Head of caudate nucleus (tissue), 42 donors: ENCODE measurements around the gene EVI5.
"Not testable (repeated sequence)": the region's sequence is repeated elsewhere in the genome, so short reads cannot be mapped to it uniquely, and the experiment has no call there.

Source experiments
- DNase-seq, 42 donors: peaks; one replicate each; pipeline versions ENCODE4 v3.0.0 to v3.0.0-alpha.2; 2020 to 2021; ENCODE audit warnings: mixed read lengths in 7 of 42
- intact Hi-C: fragments of 100-400 bp; cut with DNase I; formaldehyde crosslinking; loops from one replicate; pipeline ENCODE4 v1.15.0; 2022

Gene EVI5

DNA sequence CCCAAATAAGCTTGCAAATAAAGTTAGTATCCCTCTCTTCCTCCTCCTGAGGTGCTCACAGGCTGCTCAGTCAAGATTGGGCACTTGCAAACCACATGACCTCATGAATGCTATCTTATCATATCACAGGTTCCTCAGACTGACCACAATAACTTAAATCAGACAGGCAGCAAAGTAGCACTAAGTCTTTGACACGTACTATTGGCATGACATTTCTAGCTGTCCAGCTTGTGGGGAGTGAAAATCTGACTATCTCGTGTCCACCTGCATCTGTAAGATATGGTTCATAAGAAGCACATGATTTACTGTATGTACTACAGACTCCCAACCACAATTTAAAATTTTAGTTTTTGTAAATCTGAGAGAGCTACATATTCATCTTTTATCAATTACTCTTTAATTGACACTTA lies 240.1 kb downstream of the EVI5 start:
- intact Hi-C loops: no loop called here
- DNase-seq: no peak

DNA sequence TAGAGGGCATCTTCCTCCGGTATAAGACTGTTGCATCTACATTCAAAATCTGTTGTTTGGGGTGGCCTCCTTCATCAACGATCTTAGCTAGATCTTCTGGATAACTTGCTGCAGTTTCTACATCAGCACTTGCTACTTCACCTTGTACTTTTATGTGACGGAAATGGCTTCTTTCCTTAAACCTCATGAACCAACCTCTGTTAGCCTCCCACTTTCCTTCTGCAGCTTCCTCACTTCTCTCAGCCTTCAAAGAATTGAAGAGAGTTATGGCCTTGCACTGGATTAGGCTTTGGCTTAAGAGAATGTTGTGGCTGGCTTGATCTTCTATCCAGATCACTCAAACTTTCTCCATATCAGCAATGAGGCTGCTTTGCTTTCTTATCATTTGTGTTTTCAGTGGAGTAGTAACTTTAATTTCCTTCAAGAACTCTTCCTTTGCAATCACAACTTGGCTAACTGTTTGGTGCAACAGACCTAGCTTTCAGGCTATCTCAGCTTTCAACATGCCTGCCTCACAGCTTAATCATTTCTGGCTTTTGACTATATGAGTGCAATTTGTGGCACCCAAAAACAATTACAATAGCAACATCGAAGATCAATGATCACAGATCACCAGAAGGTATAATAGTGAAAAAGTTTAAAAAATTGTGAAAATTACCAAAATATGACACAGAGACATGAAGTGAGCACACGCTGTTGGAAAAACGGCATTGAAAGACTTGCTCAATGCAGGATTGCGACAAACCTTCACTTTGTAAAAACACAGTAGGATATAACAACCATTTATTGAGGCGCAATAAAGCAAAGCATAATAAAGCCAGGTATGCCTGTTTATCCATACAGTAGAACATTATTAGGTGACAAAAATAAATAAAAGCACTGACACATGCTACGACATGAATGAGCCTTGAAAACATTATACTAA lies 241.5 kb downstream of the EVI5 start:
- DNase-seq: no peak
- intact Hi-C loops: no loop called here

DNA sequence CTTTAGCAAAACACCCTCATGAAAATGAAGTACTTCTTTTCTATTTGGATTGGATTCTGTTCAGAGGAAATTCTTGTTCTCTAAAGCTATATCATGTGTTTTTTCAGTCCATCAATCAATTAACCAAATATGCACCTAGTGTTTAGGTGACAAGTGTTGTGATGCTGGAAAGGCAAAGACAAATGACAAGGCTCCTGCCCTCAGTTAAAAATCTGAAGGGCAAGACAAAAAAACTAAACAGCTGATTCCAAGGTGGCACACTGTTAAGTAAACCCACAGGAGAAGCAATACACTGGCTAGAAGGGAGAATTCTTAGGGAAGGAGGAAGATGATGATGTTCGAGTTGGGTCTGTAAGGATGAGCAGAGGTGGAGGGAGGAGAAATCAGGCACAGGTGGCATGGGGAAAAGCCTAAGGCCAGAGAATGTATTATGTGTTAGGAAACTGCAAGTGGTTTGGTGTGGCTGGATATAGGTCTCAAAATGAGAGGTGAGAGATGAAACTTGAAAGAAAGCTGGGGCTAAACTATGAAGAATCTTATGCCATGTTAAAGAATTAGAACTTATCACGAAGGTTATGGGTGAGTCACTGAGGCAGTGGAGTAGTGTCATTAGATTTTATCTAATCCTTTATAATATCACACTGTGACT lies 246.4 kb downstream of the EVI5 start:
- intact Hi-C loops: no loop called here
- DNase-seq: no peak

DNA sequence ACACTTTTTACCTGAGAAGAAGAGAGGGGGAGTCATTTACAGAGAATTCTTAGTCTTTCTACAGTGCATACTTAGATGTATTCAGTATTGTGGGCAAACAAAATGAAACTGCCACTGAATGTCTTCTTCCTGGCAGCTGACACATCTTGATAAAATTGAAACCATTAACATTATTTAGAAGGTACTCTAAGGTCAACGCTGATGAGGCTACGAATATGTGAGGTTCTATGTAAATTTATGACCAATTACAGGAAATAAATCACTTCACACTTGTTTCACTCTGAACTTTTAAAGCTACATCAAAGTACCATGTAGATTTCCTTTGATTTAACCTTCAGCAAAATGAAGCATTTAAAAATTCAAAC lies 246.9 kb downstream of the EVI5 start:
- intact Hi-C loops: no loop called here
- DNase-seq: no peak

DNA sequence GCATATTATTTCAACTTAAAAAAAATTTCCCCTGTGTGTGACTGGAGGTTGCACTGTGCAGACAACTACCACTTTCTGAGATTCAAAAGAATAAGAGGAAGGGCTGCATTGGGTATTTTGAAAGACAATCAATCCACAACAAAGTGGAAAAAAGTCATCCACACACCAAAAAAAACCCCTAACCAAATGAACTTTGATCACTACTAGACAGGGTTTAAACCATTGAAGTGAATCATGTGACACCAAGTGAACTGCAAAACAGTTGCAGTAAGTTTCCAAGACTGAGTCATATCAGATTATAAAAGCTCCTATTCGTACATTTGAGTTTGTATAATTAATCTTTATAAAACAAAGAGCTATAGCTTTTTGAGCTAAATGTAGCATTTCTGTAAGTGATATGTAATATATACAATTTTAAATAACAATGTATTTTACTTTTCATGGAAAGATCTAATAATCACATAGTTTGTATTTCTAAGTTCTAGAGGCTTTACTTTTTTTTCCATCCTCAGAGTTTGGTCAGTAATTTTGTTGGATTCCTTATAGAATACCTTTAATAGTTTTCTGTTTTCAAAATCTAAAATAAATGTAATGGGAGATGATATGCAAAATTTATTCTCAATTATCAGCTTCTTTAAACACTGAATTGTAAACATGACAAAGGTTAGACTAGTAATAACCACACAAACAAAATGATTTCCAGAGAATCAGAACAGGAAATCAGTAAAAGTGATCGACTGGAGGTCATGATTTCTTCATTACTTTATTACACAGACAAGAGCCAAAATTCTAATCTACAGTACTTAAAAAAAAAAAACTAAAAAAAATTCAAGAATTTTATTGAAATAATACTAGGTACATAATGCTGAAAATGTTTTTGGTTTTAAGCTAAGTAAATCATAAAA lies 247.7 kb downstream of the EVI5 start:
- DNase-seq: no peak
- intact Hi-C loops: no loop called here

DNA sequence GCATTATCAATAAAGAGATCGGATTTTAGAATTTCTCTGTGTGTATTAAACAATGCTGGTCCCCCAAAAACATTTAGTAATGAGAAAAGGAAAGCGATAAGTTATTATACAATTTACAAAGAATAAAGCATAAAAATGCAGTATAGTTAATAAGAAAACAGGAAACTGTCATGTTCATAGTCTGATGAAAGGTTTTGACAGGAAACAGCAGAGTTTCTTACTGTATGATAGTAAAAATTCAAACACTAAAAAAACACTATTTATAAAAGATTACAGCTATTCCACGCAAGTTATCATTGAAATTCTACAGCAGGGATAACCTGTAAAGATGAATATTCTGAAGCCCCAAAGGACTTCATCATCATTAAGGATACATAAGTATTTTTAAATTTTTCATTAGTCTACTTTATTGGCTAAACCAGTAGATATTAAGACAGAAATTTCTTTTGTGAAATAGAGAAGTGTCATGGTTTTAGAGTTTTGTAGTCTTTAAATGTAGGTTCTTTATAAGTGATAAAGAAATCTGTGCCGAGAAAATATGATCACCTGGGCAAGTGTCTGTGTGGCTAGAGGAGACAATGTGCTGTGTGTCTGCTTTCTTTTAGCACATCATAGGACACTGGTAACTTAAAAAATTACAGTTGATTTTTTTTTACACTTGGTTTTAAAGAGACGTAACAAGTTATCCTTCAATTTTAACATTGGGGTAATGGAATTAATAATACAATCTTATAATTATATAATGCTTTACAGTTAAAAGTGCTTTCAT lies 248.5 kb downstream of the EVI5 start:
- intact Hi-C loops: no loop called here
- DNase-seq: no peak

DNA sequence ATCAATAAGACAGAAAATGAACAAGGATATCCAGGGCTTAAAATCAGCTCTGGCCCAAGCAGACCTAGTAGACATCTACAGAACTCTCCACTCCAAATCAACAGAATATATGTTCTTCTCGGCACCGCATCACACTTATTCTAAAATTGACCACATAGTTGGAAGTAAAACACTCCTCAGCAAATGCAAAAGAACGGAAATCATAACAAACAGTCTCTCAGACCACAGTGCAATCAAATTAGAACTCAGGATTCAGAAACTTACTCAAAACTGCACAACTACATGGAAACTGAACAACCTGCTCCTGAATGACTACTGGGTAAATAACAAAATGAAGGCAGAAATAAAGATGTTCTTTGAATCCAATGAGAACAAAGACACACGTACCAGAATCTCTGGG lies 252.5 kb downstream of the EVI5 start:
- intact Hi-C loops, DNase-seq: not testable (repeated sequence)

DNA sequence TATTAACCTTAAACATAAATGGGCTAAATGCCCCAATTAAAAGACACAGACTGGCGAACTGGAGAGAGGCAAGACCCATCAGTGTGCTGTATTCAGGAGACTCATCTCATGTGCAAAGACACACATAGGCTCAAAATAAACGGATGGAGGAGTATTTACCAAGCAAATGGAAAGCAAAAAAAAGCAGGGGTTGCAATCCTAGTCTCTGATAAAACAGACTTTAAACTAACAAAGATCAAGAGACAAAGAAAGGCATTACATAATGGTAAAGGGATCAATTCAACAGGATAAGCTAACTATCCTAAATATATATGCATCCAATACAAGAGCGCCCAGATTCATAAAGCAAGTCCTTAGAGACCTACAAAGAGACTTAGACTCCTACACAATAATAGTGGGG lies 253.0 kb downstream of the EVI5 start:
- intact Hi-C loops, DNase-seq: not testable (repeated sequence)

DNA sequence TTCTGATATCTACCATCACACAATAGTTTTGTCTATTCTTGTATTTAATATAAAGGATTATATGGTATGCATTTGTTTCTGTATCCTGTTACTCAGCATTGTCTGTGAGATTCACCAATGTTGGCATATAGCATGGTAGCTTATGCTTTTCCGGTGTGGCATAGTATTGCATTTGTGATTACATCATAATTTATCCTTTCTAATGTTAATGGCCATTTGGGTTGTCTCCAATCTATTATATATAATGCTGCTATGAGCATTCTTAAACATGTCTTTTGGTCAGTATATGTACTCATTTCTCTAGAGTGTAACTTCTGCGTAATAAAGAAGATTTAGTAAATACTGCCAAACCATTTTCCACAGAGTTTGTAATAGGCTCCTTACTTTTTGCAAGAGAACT lies 257.2 kb downstream of the EVI5 start:
- no peak for DNase-seq

DNA sequence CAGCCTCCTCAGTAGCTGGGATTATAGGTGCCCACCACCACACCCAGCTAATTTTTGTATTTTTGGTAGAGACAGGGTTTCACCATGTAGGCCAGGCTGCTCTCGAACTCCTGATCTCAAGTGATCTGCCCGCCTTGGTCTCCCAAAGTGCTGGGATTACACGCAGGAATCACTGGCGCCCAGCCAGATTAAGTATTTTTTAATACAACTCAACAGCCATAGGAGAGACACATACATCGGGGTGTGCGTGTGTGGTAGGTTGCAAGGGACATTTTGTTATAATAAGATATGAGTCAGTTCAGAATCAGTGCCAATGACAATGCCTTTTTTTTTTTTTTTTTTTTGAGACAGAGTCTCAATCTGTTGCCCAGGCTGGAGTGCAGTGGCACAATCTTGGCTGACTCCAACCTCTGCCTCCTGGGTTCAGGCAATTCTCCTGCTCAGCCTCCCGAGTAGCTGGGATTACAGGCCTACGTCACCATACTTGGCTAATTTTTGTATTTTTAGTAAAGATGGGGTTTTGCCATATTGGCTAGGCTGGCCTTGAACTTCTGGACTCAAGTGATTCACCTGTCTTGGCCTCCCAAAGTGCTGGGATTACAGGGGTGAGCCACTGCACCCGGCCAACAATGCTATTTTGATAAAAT lies 259.8 kb downstream of the EVI5 start:
- intact Hi-C loops, DNase-seq: not testable (repeated sequence)

More for the DNA sequence above, 257.2 kb downstream of the EVI5 start:
- intact Hi-C loops: no loop called here

DNA sequence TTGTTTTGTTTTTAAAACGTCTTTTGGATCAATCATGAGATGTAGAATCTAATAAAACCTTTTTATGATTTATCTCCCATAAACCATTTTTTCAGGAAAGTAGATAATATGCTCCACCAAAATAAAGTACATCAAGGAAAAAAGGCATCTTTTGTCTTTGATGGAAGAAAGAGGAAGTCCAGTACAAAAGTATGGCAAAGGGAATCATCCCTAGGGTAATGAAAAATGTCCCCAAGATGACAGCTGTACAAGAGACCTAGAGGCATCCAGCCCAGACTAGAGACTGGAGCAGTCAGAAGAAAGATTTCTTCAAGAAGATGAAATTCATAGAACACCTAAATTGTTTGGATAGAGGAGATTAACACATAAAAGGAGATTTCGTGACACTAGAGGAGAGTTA lies 265.9 kb downstream of the EVI5 start:
- intact Hi-C loops: no loop called here
- no peak for DNase-seq

DNA sequence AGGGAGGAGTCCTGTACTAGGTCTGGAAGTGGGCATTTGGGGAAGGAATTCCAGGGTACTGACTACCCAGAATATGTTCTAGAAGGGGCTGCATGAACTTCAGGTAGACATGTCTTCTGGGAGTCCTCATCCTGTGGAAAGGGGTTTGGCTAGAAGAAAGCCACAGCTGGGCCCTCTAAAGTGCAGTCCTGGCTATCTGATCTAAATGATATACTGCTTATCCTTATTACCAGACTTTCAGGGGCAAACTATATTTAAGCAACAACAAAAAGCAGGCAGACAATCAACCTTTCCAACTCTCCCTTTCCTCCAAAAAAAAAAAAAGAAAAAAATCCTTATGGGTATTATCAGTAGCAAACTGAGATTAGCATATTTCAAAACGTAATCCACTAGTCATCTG lies 268.3 kb downstream of the EVI5 start:
- intact Hi-C loops: no loop called here
- DNase-seq: no peak

DNA sequence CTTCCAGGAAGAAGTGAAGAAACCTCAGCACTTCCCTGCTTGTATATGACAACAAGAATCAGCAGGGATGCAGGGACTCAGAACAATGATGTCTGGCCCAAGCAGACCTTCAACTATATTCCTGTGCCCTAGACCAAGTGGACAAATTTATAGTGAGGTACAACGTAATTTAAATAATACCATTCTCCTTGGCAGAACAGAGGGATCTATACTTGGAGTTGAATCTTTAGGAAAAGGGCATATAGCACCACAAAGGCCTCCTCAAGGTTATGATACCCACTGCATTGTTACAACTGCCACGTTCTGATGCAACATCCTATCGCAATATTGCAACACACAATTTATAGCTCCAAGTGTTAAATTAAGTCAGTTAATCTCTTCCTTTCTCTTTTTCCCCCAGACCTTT lies 269.1 kb downstream of the EVI5 start:
- no peak for DNase-seq
- intact Hi-C loops: no loop called here

DNA sequence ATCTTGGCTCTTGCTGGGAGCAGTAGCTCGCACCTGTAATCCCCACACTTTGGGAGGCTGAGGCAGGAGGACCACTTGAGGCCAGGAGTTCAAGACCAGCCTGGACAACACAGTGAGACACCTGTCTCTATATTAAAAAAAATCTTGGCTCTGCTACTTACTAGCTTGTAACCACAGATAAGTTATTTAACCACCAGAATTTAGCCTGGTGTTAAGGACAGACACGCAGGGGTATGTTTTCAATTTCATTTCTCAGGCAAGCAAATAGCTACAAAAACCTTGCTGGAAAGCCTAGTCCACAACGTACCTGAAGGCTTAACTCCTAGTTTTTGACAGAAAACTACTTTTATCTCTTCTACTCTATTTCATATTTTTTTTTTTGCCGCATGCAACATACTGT lies 273.4 kb downstream of the EVI5 start:
- DNase-seq: no peak
- intact Hi-C loops: no loop called here

DNA sequence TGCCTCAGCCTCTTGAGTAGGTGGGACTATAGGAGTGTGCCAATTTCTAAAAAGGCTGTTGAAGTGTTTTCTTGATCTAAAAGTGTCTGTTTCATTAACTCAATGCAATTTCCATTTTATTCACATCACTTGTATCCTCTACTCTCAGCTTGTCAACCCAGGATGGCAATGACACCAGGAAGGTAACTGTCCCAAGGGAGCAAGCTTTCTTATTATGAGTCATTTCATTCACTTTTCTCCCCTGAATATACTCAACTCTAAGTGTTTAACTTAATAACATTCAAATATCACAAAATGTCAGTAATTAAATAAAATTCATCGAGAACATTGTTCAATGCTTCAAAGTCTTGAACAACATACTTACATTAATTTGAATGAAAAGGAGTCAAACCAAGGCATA lies 275.3 kb downstream of the EVI5 start:
- no peak for DNase-seq
- intact Hi-C loops: no loop called here

DNA sequence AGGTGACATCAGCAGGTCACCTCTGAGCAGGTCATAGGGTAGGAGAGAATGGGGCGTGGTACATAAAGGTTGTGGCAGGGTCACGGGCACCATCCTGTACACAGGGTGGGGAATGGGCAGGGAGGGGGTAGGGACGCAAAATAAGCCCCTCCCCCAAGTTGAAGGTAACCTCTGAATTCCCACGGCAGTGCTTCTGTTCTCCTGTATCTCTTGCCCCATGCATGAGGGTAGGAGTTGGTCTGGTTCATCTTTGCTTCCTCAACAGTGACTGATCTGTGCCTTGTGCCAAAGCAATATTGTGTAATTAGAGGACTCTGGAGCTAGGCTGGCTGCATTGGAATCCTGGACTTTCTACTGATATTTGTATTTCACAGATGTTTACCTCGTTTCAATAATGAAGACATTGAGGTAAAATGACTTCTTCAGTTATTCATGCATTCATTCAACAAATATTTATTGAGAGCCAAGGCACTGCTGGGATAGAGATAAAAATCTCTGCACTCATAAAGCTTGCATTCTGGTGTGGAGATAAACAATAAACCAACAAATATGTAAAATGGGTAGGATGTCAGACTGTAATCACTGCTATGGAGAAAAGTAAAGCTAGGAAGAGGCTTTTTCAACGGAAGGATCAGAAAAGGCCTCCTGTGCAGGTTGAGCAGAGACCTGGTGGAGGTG lies 279.8 kb downstream of the EVI5 start:
- DNase-seq: no peak
- intact Hi-C loops: no loop called here

DNA sequence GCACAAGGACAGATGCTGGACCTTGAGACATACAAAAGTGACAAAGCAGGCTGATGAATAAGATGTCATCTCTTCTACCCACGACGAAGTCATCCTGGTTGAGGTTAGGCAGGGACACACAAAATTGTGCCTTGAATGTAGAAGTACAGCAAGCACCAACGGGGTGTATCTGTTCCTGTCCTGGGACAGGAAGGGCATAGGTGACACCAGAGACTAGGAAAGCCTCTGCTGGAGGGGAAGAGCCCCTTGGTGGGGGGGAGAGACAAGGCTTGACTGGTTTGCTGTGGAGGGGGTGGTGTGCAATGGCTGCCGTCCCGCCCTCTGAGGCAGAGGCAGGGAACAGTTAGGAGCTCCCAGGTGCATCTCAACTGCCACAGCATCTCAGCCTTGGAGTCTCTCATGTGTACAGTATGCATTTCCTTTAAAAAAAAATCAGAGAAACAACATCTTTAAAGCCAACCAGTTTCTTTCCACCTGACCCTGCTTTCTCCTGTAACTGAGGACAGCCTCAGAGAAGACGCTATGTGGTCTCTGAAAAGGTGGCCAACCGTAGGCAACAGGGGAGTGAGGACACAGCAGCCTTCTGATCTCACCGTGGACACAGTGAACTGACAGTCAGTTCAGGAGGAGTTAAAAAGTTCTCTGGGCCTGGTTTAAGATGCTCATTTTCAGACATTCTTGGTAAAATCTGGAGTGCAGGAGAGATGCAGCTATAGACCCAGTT lies 280.5 kb downstream of the EVI5 start:
- no peak for DNase-seq
- intact Hi-C loops: no loop called here
